Liver (tissue), 9 donors: ENCODE data around the gene TUBGCP2. TPM values are rescaled to one million over a fixed set of nuclear protein-coding genes. Genes with fewer than 3 reads are reported as not detected.

Source experiments
- DNase-seq: peaks from one replicate; pipeline ENCODE4 v3.0.0-alpha.2; 2017; ENCODE audit warnings: low spot score
- H3K27ac ChIP-seq, 2 donors: one replicate each; pipeline ENCODE4 v1.7.0; 2013; ENCODE audit warnings: inconsistent platforms in 2 of 2, low read length in 2 of 2, control low read depth in 1 of 2, low read depth in 1 of 2, mild to moderate bottlenecking in 1 of 2
- H3K27me3 ChIP-seq, 4 donors: one replicate each; pipeline versions ENCODE4 v1.6.1 to v1.7.0; 2013; ENCODE audit warnings: low read length in 3 of 4, inconsistent platforms in 1 of 4, mild to moderate bottlenecking in 1 of 4, moderate library complexity in 1 of 4; ENCODE audit not compliant: control insufficient read depth in 4 of 4, insufficient read depth in 4 of 4
- H3K36me3 ChIP-seq, 4 donors: one replicate each; pipeline versions ENCODE4 v1.6.1 to v1.7.0; 2013; ENCODE audit warnings: low read length in 3 of 4, mild to moderate bottlenecking in 3 of 4, low read depth in 1 of 4, moderate library complexity in 1 of 4; ENCODE audit not compliant: control insufficient read depth in 4 of 4, insufficient read depth in 3 of 4
- H3K4me1 ChIP-seq, 4 donors: one replicate each; pipeline versions ENCODE4 v1.6.1 to v1.7.0; 2013; ENCODE audit warnings: low read length in 3 of 4, mild to moderate bottlenecking in 3 of 4, moderate library complexity in 1 of 4; ENCODE audit not compliant: control insufficient read depth in 4 of 4, insufficient read depth in 4 of 4
- H3K4me3 ChIP-seq, 3 donors: one replicate each; pipeline versions ENCODE4 v1.6.1 to v1.7.0; 2013; ENCODE audit warnings: low read length in 3 of 3, control low read depth in 1 of 3, low read depth in 1 of 3, mild to moderate bottlenecking in 1 of 3
- H3K9ac ChIP-seq, 2 donors: one replicate each; pipeline ENCODE4 v1.7.0; 2013; ENCODE audit warnings: low read length in 2 of 2, mild to moderate bottlenecking in 2 of 2, moderate library complexity in 2 of 2, control low read depth in 1 of 2, low read depth in 1 of 2
- H3K9me3 ChIP-seq, 4 donors: one replicate each; pipeline versions ENCODE4 v1.6.1 to v1.7.0; 2013; ENCODE audit warnings: low read length in 3 of 4; ENCODE audit not compliant: control insufficient read depth in 4 of 4
- ATF3 ChIP-seq: IDR thresholded peaks from 2 replicates; pipeline ENCODE4 v1.6.1; 2016; ENCODE audit warnings: antibody characterized with exemption
- EGR1 ChIP-seq, 2 donors: IDR thresholded peaks; 2 replicates each; pipeline ENCODE4 v1.6.1; 2016 to 2018; ENCODE audit warnings: antibody characterized with exemption in 2 of 2, low read depth in 2 of 2
- FOXA1 ChIP-seq: IDR thresholded peaks from 2 replicates; pipeline ENCODE4 v1.6.1; 2016; ENCODE audit warnings: antibody characterized with exemption
- FOXA2 ChIP-seq: IDR thresholded peaks from 2 replicates; pipeline ENCODE4 v1.6.1; 2016; ENCODE audit warnings: antibody characterized with exemption
- GABPA ChIP-seq, 2 donors: IDR thresholded peaks in 1 of 2; conservative IDR thresholded peaks in 1 of 2; 2 replicates each; pipeline ENCODE4 v1.6.1; 2016; ENCODE audit warnings: antibody characterized with exemption in 2 of 2, mild to moderate bottlenecking in 1 of 2, moderate library complexity in 1 of 2
- HNF4A ChIP-seq, 2 donors: conservative IDR thresholded peaks; 2 replicates each; pipeline ENCODE4 v1.6.1; 2016; ENCODE audit warnings: antibody characterized with exemption in 2 of 2, mild to moderate bottlenecking in 2 of 2
- HNF4G ChIP-seq: IDR thresholded peaks from 2 replicates; pipeline ENCODE4 v1.6.1; 2016; ENCODE audit warnings: antibody characterized with exemption
- JUND ChIP-seq, 2 donors: IDR thresholded peaks; 2 replicates each; pipeline ENCODE4 v1.6.1; 2016; ENCODE audit warnings: antibody characterized with exemption in 2 of 2
- MAX ChIP-seq: IDR thresholded peaks from 2 replicates; pipeline ENCODE4 v1.6.1; 2016; ENCODE audit warnings: antibody characterized with exemption
- NR2F2 ChIP-seq: IDR thresholded peaks from 2 replicates; pipeline ENCODE4 v1.6.1; 2016; ENCODE audit warnings: antibody characterized with exemption
- RAD21 ChIP-seq, 2 donors: IDR thresholded peaks; 2 replicates each; pipeline ENCODE4 v1.6.1; 2016; ENCODE audit warnings: antibody characterized with exemption in 2 of 2, mild to moderate bottlenecking in 2 of 2
- RXRA ChIP-seq, 2 donors: IDR thresholded peaks; 2 replicates each; pipeline ENCODE4 v1.6.1; 2017 to 2018; ENCODE audit warnings: antibody characterized with exemption in 2 of 2, mild to moderate bottlenecking in 1 of 2
- SP1 ChIP-seq: IDR thresholded peaks from 2 replicates; pipeline ENCODE4 v1.6.1; 2018; ENCODE audit warnings: antibody characterized with exemption, mild to moderate bottlenecking
- TAF1 ChIP-seq: conservative IDR thresholded peaks from 2 replicates; pipeline ENCODE4 v1.6.1; 2016; ENCODE audit warnings: antibody characterized with exemption, mild to moderate bottlenecking
- YY1 ChIP-seq: IDR thresholded peaks from 2 replicates; pipeline ENCODE4 v1.6.1; 2016; ENCODE audit warnings: antibody characterized with exemption, mild to moderate bottlenecking
- ZBTB33 ChIP-seq: IDR thresholded peaks from 2 replicates; pipeline ENCODE4 v1.6.1; 2016; ENCODE audit warnings: antibody characterized with exemption
- WGBS: extraction: QIAGEN DNeasy Blood & Tissue Kit; methylation state at CpG from one replicate; pipeline ENCODE4 v1.1.7; 2013; 5-methylcytosine and 5-hydroxymethylcytosine counted together
- polyA plus RNA-seq, 2 donors: library from polyadenylated mRNA; stranded (reverse) in 1 of 2; unstranded in 1 of 2; fragments of 200-250 nt in 1 of 2; fragments of >200 nt in 1 of 2; fragmentation: Nextera tagmentation in 1 of 2; extraction: Ambion mirVana in 1 of 2; gene quantifications; one replicate each; pipeline versions ENCODE4 v1.2.1 to v1.2.3, GENCODE V29; 2013 to 2015
- total RNA-seq, 2 donors: library from RNA; depleted of rRNA; stranded (reverse); fragments of >200 nt; gene quantifications; one replicate each; pipeline ENCODE4 v1.2.3, GENCODE V29; 2014
- TF ChIP-seq, protein P1 (sequence below): fragments of 150-350 bp; IDR thresholded peaks from 2 replicates; pipeline ENCODE4 v1.5.1; 2017; ENCODE audit warnings: improper control_type of control experiment, low read depth, low read length; ENCODE audit not compliant: missing input control
- TF ChIP-seq, protein P2 (sequence below): IDR thresholded peaks from 2 replicates; pipeline ENCODE4 v1.6.1; 2016; ENCODE audit warnings: antibody characterized with exemption, mild to moderate bottlenecking
- donor health status: healthy.
- donor health status: healthy.
- donor health status: healthy.
- donor health status: healthy.
- donor health status: healthy.

The TUBGCP2 gene
- total and polyA plus RNA-seq, 4 donors = 18.8 to 32.4 (median 27.6) TPM

DNA sequence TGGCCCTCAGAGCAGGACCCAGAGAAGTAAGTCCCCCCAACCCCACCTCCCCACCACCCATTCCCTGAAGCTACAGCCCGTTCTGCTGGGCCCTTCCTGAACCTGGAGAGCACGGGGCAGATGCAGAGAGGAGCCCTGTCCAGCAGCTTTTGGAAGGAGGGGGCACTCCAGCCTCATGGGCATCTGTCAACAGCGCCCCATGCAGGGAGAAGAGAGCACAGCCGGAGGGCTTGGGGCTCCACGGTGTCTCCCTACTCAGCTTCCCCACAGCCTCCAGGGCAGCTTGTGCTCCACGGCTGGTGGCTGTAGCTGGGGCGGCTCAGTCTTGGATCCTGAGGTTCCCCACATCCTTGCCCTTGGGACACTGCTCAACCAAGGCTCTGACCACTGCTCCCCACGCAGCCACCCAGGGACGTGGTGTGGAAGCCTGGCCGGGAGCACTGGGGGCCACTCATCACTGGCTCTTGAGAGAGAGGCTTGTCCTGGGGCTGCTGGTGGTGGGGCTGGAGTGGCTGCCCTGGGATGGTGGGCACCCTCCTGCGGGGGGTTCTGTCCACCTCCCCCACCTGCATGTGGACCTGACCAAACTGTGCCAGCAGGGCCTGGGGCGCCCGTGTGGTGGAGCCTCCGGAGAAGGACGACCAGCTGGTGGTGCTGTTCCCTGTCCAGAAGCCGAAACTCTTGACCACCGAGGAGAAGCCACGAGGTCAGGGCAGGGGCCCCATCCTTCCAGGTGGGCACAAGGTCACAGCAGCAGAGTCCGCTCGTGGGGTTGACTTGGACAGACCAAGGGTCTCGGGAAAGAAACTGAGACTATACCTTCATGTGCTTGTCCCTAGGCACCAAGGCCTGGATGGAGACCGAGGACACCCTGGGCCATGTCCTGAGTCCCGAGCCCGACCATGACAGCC lies 43.0 kb upstream of the TUBGCP2 start:
- peak in 1 of 2 donors; percentile 25 for TF ChIP-seq RAD21 (IDR thresholded peaks at IDR 0.05)
- TF ChIP-seq SP1 = no peak
- WGBS = 71% methylated on average over 24 of the region's 24 CpGs
- peaks cover 0 to 2% (median 0%) of the 10 kb centered on the region in 4 donors for H3K36me3 ChIP-seq
- H3K27me3 ChIP-seq = no peaks in the 10 kb centered on the region
- no peak overlapping the region for H3K27ac ChIP-seq
- peaks cover 27 to 94% (median 83%) of the 10 kb centered on the region in 4 donors for H3K4me1 ChIP-seq
- H3K4me3 ChIP-seq = no peak overlapping the region
- no peaks in the 10 kb centered on the region for H3K9me3 ChIP-seq
- no peak for DNase-seq
- H3K9ac ChIP-seq = no peak overlapping the region

DNA sequence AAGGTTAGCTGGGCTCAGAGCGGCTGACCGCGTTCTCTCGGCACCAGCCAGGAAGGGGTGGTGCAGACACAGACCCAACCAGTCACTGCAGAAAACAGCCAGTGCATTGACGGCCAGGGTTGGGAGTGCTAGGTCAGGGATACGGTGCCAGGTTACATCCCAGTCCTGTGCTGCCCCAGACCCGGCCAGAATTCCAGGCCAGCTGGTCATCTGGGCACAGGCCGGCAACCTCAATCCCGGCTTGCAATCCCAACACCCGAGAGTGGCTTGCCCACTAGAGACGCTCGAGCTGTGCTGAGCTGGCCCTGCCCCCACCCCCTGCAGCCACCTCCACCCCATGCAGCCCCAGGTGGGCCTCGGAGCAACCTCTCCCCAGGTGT lies 42.3 kb upstream of the TUBGCP2 start:
- Histone ChIP-seq H3K27ac (peak overlapping the region; percentile 60 to 73), H3K27me3 (no peaks in the 10 kb centered on the region), H3K9me3 (no peaks in the 10 kb centered on the region), H3K4me1 (peaks cover 27 to 89% (median 76%) of the 10 kb centered on the region in 4 donors), H3K36me3 (peaks cover 0 to 2% (median 0%) of the 10 kb centered on the region in 4 donors), H3K4me3 (no peak overlapping the region), H3K9ac (no peak overlapping the region)
- no peak for DNase-seq
- WGBS = 23% methylated on average over 13 of the region's 13 CpGs
- TF ChIP-seq JUND (IDR thresholded peaks at IDR 0.05) (no peak), RAD21 (IDR thresholded peaks at IDR 0.05) (peak; percentile 13 to 16), NR2F2 (peak; percentile 17), FOXA2 (no peak), RXRA (IDR thresholded peaks at IDR 0.05) (peak; percentile 65 to 82), FOXA1 (no peak), YY1 (no peak), HNF4A (conservative IDR thresholded peaks at IDR 0.05) (peak; percentile 50 to 65), ZBTB33 (no peak), ATF3 (no peak), TAF1 (no peak), MAX (no peak), EGR1 (IDR thresholded peaks at IDR 0.05; ENCODE audit: low read depth in 2 of 2) (no peak), GABPA (IDR thresholded peaks at IDR 0.05 in 1 of 2, conservative IDR thresholded peaks at IDR 0.05 in 1 of 2) (peak in 1 of 2 donors; percentile 14), HNF4G (no peak), SP1 (peak; percentile 77)
- TF ChIP-seq, protein P1, sequence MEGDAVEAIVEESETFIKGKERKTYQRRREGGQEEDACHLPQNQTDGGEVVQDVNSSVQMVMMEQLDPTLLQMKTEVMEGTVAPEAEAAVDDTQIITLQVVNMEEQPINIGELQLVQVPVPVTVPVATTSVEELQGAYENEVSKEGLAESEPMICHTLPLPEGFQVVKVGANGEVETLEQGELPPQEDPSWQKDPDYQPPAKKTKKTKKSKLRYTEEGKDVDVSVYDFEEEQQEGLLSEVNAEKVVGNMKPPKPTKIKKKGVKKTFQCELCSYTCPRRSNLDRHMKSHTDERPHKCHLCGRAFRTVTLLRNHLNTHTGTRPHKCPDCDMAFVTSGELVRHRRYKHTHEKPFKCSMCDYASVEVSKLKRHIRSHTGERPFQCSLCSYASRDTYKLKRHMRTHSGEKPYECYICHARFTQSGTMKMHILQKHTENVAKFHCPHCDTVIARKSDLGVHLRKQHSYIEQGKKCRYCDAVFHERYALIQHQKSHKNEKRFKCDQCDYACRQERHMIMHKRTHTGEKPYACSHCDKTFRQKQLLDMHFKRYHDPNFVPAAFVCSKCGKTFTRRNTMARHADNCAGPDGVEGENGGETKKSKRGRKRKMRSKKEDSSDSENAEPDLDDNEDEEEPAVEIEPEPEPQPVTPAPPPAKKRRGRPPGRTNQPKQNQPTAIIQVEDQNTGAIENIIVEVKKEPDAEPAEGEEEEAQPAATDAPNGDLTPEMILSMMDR = no peak
- TF ChIP-seq, protein P2, sequence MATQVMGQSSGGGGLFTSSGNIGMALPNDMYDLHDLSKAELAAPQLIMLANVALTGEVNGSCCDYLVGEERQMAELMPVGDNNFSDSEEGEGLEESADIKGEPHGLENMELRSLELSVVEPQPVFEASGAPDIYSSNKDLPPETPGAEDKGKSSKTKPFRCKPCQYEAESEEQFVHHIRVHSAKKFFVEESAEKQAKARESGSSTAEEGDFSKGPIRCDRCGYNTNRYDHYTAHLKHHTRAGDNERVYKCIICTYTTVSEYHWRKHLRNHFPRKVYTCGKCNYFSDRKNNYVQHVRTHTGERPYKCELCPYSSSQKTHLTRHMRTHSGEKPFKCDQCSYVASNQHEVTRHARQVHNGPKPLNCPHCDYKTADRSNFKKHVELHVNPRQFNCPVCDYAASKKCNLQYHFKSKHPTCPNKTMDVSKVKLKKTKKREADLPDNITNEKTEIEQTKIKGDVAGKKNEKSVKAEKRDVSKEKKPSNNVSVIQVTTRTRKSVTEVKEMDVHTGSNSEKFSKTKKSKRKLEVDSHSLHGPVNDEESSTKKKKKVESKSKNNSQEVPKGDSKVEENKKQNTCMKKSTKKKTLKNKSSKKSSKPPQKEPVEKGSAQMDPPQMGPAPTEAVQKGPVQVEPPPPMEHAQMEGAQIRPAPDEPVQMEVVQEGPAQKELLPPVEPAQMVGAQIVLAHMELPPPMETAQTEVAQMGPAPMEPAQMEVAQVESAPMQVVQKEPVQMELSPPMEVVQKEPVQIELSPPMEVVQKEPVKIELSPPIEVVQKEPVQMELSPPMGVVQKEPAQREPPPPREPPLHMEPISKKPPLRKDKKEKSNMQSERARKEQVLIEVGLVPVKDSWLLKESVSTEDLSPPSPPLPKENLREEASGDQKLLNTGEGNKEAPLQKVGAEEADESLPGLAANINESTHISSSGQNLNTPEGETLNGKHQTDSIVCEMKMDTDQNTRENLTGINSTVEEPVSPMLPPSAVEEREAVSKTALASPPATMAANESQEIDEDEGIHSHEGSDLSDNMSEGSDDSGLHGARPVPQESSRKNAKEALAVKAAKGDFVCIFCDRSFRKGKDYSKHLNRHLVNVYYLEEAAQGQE = peak; percentile 52
